CD4-positive, alpha-beta T cell treated with Interleukin-4 for 1 hour (primary cell): ENCODE results near the gene C12orf56.
A peak's percentile ranks its signal among the peaks of the same experiment; 100 is the strongest.

Source experiments
- DNase-seq, 2 donors: peaks; one replicate each; pipeline ENCODE4 v3.0.0-alpha.2; 2020 to 2022

C12orf56 gene

DNA sequence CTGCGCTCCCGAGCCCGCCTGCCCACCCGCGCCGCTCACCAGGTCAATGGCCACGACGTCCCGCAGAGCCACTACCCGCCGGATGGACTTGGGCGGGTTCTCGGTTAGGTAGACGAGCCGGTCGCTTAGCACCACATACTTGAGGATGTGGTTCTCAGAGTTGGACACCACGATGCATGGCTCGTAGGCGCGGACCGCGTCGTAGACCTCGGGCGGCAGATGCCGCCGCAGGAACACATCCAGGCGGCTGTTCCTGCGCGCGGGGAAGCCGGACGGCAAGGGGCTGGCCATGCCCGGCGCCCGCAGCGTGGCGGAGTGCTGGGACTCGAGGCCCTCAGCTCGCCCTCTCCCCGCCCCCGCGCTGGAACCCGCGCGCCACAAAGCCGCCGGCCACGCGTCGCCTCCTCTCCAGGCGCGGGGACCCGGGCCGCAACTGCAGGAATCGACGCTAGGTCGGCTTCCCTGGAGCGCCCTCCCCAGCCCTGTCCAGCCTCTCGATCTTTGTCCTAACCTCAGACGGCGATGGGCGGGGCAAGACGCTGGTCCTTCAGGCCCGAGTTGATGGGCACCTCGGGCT, at the start of gene C12orf56:
Gene C12orf56 (minus strand): TSS at position 484 of the 577 bp plus-strand sequence. CDS start 193 bp downstream, at position 291.
- peak in 1 of 2 donors; percentile 8 for DNase-seq

DNA sequence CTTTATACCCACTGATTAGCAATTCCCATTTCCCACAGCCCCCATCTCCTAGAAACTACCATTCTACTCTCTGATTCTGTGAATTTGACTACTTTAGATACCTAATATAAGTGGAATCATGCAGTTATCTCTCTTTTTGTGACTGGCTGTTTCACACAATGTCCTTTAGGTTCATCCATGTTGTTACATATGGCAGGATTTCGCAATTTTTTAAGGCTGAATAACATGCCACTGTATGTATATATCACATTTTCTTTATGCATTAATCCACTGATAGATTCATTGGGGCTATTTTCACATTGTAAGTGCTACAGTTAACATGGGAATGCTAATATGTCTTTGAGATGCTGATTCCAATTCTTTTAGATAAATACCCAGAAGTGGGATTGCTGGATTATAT, 49.5 kb upstream of the C12orf56 start:
- DNase-seq: no peak

DNA sequence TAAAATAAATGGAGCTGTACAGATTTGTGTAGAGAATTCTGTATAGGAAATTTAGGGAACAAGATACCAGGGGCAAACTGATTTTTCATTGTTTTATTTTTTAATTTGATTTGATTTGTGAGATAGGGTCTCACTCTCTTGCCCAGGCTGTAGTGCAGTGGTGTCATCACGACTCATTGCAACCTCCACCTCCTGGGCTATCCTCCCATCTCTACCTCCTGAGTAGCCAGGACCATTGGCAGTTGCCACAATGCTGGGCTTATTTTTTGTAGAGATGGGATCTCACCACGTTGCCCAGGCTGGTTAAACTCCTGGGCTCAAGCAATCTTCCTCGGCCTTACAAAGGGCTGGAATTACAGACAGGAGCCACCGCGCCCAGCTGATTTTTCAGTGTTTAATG, 43.4 kb upstream of the C12orf56 start:
- DNase-seq: no peak

- no peak for DNase-seq
Measured at GRCh38 chr12:64431791-64432190, 41.2 kb upstream of the C12orf56 start.

DNA sequence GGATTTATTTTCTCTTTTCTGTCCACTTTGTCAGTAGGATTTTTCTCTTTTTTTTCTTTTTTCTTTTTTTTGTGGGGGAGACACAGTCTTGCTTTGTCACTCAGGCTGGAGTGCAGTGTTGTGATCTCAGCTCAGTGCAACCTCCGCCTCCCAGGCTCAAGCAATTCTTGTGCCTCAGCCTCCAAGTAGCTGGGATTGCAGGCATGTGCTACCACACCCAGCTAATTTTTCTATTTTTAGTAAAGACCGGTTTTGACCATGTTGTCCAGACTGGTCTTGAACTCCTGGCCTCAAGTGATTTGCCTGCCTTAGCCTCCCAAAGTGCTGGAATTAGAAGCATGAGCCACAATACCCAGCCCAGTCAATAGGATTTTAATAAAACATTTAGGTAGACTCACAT, 40.3 kb upstream of the C12orf56 start:
- no peak for DNase-seq

DNA sequence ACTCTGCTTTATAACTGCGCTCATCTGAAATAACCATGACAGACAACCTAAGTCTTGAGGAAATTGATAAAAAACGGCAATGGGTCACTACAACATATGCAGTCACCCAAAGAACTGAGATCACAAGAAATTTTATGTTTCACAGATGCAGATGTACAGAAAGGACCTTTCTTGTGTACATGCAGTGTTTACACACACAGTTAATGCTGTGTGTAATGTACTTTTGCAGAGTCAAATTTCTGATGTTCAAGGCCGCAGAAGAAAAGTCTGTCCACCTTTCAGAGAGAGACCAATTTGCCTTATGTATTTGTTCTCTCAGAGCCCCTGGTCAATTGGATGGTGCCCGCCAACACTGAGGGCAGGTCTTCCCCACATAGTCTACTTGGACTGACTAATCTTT, 38.4 kb upstream of the C12orf56 start:
- no peak for DNase-seq

- no peak for DNase-seq
Measured at GRCh38 chr12:64427988-64428387, 37.4 kb upstream of the C12orf56 start.

- no peak for DNase-seq
Measured at GRCh38 chr12:64419696-64420095, 29.1 kb upstream of the C12orf56 start.

DNA sequence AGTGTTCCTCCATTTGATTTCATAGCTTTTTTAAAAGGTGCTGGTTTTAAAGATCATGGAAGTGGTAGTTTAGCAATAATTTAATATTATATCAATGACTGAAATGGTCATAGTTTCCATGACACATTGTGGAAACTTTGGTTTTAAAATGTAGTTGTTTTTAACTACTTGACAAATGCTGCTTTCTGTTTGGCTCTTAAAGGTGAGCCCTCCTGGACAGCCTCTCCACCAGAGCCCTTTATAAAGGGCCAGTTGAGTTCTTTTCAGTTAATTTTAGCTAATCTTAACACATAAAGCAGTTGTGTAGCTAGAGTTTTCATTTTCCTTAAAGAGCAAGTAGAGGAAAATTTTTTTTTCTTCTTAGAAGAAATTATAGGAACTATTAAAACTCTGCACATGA, 27.7 kb upstream of the C12orf56 start:
- no peak for DNase-seq

- DNase-seq: no peak
Measured at GRCh38 chr12:64413884-64414283, 23.3 kb upstream of the C12orf56 start.

GRCh38 chr12:64412459-64412858, 21.9 kb upstream of the C12orf56 start:
- DNase-seq: no peak

DNA sequence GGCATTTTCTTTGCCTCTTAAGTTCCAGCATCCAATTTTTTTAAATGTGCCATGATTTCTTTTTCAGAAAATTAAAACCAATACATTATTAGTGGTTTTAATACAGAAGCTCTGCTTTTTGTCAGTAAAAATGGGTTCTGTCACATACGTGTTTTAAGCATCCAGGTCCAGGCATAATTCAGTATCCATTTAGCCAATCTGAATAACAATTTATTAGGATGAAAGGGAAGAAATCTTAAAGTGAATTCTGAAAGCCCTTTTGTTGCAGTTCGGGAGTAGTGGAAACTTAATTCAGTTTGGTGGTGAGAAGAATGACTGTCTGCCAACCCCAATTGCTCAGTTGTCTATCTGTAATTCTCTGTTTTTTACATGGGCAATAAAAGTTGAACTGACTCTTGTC, 20.9 kb upstream of the C12orf56 start:
- DNase-seq: no peak

DNA sequence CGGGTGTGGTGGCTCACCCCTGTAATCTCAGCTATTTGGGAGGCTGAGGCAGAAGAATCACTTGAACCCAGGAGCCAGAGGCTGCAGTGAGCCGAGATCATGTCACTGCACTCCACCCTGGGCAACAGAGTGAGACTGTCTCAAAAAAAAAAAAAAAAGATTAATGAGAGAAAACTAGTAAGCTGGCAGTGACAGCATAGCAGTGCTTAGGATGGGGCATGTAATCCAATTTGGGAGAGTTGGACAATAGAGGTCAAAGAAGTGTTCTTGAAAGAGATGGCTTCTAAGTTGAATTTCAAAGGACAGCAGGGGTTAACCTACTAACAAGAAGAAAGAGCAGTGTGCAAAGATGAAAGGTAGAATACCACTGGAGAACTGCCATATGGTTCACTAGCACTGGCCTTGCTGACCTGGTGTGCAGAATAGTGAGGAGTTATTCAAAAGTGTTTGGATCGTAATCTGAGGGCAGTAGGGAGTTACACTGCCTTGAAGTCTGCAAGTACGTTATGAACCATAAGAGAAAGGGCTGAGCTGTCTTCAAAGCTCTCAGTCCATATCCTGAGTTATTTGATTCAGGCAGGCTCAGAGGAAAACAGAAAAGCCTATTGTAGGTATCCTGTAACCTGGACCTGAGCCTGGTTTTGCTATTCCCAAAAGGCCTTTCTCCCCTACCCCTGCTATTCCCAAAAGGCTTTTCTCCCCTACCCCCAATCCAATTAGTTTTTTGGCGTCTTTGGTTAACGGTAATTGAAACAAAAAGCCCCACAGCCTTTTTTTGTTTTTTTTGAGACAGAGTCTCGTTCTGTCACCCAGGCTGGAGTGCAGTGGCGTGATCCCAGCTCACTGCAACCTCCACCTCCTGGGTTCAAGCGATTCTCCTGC, 17.0 kb upstream of the C12orf56 start:
- no peak for DNase-seq

- peak; percentile 24 to 46 for DNase-seq
Measured at GRCh38 chr12:64404470-64405256, 14.1 kb upstream of the C12orf56 start.

GRCh38 chr12:64403707-64404469, 13.3 kb upstream of the C12orf56 start, which contains the start of gene XPOT:
XPOT (plus strand) TSS chr12:64404392; CDS start chr12:64410036, 5,644 bp downstream.
- DNase-seq: peak; percentile 95

GRCh38 chr12:64402181-64402580, 11.6 kb upstream of the C12orf56 start:
- DNase-seq: no peak

DNA sequence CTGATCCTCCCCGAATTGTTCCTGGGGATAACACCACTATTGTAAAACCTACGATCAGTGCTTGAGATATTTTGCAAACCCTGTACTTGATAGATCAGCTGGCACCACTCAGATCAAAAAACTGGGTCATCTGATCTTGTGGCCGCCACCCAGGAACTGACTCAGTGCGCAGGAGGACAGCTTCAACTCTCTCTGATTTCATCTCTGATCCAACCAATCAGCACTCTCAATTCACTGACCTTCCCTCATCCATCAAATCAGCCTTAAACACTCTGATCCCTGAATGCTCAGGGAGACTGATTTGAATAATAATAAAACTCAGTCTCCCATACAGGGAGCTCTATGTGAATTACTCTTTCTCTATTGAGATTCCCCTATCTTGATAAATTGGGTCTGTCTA, 9.5 kb upstream of the C12orf56 start:
- DNase-seq: peak; percentile 35 to 58

GRCh38 chr12:64395739-64396138, 5.2 kb upstream of the C12orf56 start:
- DNase-seq: no peak

- peak in 1 of 2 donors; percentile 46 for DNase-seq
Measured at GRCh38 chr12:64392221-64392620, 1.7 kb upstream of the C12orf56 start.

GRCh38 chr12:64389154-64389553, 1.4 kb downstream of the C12orf56 start:
- DNase-seq: no peak

GRCh38 chr12:64387197-64387816, 3.3 kb downstream of the C12orf56 start:
- no peak for DNase-seq

GRCh38 chr12:64385468-64385867, 5.1 kb downstream of the C12orf56 start:
- peak in 1 of 2 donors; percentile 14 for DNase-seq
